ENCODE measurements around the gene SSH2.
"Not testable (repeated sequence)": the region's sequence is repeated elsewhere in the genome, so short reads cannot be mapped to it uniquely, and the experiment has no call there.

The SSH2 gene, protein sequence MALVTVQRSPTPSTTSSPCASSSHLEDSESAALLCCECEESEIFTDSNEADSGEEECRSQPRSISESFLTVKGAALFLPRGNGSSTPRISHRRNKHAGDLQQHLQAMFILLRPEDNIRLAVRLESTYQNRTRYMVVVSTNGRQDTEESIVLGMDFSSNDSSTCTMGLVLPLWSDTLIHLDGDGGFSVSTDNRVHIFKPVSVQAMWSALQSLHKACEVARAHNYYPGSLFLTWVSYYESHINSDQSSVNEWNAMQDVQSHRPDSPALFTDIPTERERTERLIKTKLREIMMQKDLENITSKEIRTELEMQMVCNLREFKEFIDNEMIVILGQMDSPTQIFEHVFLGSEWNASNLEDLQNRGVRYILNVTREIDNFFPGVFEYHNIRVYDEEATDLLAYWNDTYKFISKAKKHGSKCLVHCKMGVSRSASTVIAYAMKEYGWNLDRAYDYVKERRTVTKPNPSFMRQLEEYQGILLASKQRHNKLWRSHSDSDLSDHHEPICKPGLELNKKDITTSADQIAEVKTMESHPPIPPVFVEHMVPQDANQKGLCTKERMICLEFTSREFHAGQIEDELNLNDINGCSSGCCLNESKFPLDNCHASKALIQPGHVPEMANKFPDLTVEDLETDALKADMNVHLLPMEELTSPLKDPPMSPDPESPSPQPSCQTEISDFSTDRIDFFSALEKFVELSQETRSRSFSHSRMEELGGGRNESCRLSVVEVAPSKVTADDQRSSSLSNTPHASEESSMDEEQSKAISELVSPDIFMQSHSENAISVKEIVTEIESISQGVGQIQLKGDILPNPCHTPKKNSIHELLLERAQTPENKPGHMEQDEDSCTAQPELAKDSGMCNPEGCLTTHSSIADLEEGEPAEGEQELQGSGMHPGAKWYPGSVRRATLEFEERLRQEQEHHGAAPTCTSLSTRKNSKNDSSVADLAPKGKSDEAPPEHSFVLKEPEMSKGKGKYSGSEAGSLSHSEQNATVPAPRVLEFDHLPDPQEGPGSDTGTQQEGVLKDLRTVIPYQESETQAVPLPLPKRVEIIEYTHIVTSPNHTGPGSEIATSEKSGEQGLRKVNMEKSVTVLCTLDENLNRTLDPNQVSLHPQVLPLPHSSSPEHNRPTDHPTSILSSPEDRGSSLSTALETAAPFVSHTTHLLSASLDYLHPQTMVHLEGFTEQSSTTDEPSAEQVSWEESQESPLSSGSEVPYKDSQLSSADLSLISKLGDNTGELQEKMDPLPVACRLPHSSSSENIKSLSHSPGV (N-terminal part only)

DNA sequence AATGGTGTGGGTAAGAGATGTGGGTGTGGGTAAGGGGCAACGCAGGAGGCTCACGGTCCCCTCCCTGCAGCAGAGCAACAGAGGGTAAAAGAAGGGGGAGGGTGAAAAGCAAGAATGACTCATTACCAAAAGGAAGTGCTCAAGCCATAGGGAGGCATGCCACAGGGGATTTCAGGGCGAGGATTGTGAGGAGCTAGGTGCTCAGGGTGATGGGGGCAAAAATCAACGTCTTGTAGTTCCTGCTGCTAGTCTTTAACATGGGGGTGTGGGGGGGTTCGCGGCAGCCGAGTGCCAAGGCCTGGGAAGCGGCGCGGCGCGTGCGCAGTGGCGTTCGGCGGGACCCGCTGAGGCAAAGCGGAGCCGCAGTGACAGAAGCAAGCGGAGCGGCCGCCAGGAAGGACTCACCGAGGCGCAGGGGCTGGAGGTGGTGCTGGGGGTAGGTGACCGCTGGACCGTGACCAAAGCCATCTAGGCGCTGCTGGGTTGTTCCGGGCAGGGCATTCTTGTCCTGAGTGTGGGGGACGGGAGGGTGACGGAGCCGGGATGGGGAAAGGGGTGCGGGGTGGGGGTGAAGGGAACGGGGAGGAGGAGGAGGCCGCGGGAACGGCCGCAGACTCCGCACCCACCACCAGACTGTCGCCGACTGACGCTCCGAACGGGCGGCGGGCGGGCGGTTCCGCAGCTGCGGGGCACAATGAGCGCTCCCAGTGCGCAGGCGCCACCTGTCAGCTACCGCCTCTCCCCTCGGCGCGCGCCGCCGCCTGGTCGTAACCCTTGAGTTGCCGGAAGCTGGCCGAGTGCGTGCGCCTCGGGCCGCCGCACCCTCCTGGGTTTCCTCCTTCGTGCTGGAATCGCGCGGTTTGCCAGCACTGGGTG, at the start of gene SSH2:
TSS of gene SSH2 (minus strand) at position 696 of the 876 bp plus-strand sequence. CDS start at position 468, 228 bp downstream.
- DNase-seq, result peak; percentile 92 to 94
- peak; percentile 39 for TF ChIP-seq POLR2A (IDR thresholded peaks at IDR 0.05; ENCODE audit: low read length)
- TF ChIP-seq GATA1 (IDR thresholded peaks at IDR 0.05; ENCODE audit: low read depth, low read length), result no peak

DNA sequence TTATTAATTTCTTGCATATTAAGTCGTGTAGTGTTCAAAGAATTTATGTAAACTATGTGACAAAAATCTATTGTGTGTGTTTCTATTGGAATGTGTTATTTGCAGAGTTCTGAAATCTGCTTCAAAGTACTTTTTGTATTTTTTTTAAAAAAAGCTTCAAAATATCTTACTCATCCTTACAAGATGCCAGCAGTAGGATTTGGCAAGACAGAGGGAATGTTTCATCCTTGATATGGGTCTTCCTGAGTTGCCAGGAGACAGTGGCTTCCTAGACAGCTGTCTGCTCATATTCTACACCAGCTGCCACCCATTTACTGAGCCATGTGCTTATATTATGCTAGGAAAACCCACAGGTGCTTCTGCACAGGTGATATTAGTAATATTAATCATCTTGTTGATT, 47.8 kb upstream of the SSH2 start:
- no peak for DNase-seq
- TF ChIP-seq POLR2A (IDR thresholded peaks at IDR 0.05; ENCODE audit: low read length) (no peak), GATA1 (IDR thresholded peaks at IDR 0.05; ENCODE audit: low read depth, low read length) (no peak)

DNA sequence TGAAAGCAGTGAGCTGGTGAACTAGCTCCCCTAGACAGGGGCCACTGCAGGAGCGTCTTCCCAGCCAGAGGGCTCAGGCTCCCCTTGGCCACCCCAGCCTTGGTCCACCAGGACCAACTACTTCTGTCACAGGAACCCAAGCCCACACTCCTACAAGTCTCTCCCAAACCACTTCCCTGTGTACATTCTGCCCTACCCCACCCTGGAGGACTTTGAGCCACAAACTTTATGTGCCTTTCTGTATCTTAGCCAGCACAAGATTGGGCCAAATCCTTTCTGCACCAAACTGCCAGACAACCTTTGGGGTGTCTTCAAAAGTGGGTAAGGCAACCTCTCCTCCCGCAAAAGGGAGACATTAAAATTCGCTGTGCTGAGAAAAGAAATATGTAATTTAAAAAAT, 43.0 kb upstream of the SSH2 start:
- DNase-seq, result no peak
- no peak for TF ChIP-seq POLR2A (IDR thresholded peaks at IDR 0.05; ENCODE audit: low read length)
- TF ChIP-seq GATA1 (IDR thresholded peaks at IDR 0.05; ENCODE audit: low read depth, low read length), result no peak

DNA sequence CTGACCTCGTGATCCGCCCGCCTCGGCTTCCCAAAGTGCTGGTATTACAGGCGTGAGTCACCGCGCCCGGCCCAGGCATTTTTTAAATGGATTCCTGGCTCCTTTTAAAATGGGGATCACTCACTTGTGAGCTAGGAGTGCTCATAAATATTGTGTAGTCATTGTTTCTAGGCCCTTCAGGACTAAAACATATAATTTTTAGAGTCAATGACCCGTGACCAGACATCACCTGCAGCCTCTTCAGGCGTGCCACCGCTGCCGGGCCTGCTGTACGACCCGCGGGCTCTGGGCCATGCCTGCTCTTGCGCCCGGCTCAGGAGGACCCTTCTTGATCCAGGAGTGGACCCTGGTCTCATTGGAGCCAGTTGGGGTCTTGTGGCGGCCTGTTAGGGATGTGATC, 42.2 kb upstream of the SSH2 start:
- no peak for DNase-seq

DNA sequence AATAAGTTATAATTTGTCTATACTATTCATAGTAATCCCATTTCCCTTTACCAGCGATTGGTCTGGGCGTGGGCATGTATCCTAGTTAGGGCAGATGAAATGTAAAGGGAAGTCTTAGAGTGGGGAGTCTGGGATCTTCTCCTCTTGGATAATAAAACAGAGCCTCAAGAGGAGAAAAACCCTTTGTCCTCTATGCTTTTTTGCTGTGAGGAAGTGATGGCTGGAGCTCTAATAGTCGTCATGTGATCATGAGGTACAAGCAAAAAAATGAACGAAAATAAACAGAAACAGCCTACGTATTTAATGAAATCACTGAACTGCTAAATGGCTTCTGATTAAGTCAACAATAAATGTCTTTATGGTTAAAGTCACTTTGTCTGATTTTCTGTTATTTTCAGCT, 38.2 kb upstream of the SSH2 start:
- TF ChIP-seq POLR2A (IDR thresholded peaks at IDR 0.05; ENCODE audit: low read length) (no peak), GATA1 (IDR thresholded peaks at IDR 0.05; ENCODE audit: low read depth, low read length) (no peak)
- DNase-seq, result no peak

More for the DNA sequence above, 42.2 kb upstream of the SSH2 start:
- TF ChIP-seq GATA1 (IDR thresholded peaks at IDR 0.05; ENCODE audit: low read depth, low read length) (no peak), POLR2A (IDR thresholded peaks at IDR 0.05; ENCODE audit: low read length) (no peak)

DNA sequence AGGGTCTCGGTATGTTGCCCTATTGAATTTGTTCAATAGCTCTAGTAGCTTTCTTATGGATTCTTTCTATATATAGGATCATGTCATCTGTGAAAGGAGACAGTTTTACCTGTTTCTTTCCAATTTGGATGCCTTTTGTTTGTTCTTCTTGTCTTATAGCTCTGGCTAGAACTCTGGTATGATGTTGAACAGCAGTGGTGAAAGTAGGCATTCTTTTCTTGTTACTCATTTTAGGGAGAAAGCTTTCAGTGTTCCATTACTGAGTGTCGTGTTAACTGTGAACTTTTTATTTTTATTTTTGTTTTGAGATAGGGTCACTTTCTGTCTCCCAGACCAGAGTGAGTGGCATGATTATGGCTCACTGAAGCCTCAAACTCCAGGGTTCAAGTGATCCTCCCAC, 32.6 kb upstream of the SSH2 start:
- TF ChIP-seq POLR2A (IDR thresholded peaks at IDR 0.05; ENCODE audit: low read length), result no peak
- no peak for TF ChIP-seq GATA1 (IDR thresholded peaks at IDR 0.05; ENCODE audit: low read depth, low read length)
- DNase-seq, result no peak

DNA sequence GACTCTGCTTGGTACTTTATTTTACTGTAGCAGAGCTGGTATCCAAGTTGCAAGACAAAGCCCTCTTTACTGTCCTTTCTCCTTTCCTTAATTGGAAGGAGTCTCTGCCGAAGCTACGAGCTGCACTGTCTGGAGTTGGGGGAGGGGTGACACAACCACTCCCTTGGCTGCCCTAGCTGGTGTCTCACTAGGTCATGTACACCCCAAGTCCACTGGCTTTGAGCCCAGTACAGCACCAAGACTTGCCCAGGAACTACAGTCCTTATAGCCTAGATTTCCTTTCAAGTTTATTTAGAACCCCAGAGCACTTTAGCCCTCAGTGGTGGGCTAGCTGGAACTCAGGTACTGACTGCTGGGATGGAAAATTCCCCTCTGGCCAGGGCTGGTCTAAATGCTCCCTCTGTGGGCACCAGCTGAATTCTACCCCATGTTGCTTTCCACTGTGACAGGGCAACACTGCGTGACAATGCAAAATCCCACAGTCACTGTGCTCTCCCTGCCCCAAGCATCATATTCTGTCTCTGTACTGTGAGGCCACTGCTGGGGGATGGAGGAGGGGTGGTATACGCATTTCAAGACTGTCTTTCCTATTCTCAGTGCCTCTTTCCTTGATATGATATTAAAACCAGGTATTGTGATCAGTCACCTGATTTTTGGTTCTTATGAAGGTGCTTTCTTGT, 29.8 kb upstream of the SSH2 start:
- TF ChIP-seq GATA1 (IDR thresholded peaks at IDR 0.05; ENCODE audit: low read depth, low read length) (no peak), POLR2A (IDR thresholded peaks at IDR 0.05; ENCODE audit: low read length) (no peak)
- DNase-seq, result no peak

DNA sequence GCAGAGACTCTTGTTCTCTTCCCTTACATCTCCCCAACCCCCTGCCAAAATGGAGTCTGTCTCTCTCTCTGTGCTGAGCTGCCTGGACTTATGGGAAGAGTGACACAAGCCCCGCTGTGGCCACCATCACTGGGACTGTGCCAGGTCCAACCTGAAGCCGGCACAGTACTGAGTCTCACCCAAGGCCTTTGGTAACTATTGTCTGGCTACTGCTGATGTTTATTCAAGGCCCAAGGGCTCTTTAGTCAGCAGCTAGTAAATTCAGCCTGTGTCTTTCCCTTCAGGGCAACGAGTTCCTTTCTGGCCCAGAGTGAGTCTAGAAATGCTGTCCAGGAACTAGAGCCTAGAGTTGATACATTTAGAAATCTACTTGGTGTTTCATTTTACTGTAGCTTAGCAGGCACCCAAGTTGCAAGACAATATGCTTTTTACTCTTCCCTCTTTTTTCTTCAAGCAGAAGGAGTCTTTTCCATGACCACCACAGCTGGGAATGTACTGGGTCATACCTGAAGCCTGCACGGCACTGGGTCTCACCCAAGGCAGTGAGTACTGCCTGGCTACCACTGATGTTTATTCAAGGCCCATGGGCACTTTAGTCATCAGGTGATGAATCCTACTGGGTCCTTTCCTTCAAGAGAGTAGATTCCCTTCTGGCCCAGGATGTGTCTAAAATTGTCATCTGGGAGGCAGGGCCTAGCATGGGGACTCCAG, 29.1 kb upstream of the SSH2 start:
- no peak for TF ChIP-seq GATA1 (IDR thresholded peaks at IDR 0.05; ENCODE audit: low read depth, low read length)
- no peak for TF ChIP-seq POLR2A (IDR thresholded peaks at IDR 0.05; ENCODE audit: low read length)
- DNase-seq, result no peak

DNA sequence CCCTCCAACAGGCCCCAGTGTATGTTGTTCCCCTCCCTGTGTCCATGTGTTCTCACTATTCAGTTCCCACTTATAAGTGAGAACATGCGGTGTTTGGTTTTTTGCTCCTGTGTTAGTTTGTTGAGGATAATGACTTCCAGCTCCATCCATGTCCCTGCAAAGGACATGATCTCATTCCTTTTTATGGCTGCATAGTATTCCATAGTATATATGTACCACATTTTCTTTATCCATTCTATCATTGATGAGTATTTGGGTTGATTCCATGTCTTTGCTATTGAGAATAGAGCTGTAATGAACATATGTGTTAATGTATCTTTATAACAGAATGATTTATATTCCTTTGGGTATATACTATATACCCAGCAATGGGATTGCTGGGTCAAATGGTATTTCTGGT, 27.5 kb upstream of the SSH2 start:
- not testable (repeated sequence) for DNase-seq

DNA sequence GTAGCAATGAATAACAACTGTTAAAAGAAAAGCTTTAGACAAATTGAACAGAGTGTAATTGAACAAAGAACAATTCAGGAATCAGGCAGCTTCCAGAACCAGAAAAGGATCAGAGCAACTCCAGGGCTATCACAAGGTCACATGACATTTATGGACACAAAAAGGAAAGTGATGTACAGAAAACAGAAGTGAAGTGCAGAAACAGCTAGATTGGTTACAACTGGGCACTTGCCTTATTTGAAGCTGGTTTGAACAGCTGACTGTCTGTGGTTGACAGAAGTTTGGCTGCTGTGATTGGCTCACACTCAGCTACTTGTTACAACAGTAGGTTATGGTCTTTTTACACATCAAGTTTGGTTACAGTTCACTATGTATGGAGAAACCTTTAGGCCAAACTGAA, 26.2 kb upstream of the SSH2 start:
- TF ChIP-seq POLR2A (IDR thresholded peaks at IDR 0.05; ENCODE audit: low read length) (no peak), GATA1 (IDR thresholded peaks at IDR 0.05; ENCODE audit: low read depth, low read length) (no peak)
- DNase-seq, result no peak

DNA sequence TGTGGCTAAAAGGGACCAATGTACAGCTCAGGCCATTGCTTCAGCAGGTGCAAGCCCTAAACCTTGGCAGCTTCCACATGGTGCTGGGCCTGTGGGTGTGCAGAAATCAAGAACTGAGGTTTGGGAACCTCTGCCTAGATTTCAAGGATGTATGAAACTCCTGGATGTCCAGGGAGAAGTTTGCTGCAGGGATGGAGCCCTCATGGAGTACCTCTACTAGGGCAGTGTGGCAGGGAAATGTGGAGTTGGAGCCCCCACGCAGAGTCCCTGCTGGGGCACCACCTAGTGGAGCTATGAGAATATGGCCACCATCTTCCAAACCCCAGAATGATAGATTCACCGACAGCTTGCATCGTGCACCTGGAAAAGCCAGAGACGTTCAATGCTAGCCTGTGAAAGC, 24.4 kb upstream of the SSH2 start:
- no peak for DNase-seq
- no peak for TF ChIP-seq GATA1 (IDR thresholded peaks at IDR 0.05; ENCODE audit: low read depth, low read length)
- TF ChIP-seq POLR2A (IDR thresholded peaks at IDR 0.05; ENCODE audit: low read length), result no peak

DNA sequence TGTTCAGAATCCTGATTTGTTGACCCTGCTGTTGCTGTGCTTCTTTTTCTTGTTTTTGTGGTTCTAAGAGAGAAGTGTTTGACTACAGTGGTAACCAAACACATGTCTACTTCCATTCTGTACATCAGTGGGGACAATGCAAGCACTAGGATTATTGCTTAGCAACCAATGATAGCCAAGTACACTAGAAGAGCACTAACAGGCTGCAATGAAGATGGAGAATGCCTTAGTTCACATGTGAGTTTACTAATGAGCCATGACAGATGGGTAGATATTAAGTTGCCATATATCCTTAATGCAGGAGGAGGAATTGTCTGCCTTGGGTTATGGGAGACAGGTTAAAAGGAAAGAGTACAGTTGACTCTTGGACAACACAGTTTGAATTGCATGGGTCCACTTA, 19.7 kb upstream of the SSH2 start:
- TF ChIP-seq GATA1 (IDR thresholded peaks at IDR 0.05; ENCODE audit: low read depth, low read length), result no peak
- TF ChIP-seq POLR2A (IDR thresholded peaks at IDR 0.05; ENCODE audit: low read length), result no peak
- no peak for DNase-seq
